Gastrocnemius medialis (tissue), 4 donors: ENCODE measurements around the gene ARL3.

Experiments used
- CTCF ChIP-seq, 5 experiments: fragments of 450-650 bp in 3 of 5; fragments of 200-600 bp in 2 of 5; sonication (generic) in 2 of 5; IDR thresholded peaks in 4 of 5; conservative IDR thresholded peaks in 1 of 5; 1 replicate in 4 of 5; 2 replicates in 1 of 5; pipeline ENCODE4 v1.5.1; 2016 to 2019; ENCODE audit warnings: antibody characterized with exemption in 5 of 5, mild to moderate bottlenecking in 3 of 5, moderate library complexity in 3 of 5
- POLR2A ChIP-seq, 2 donors: fragments of 450-650 bp; IDR thresholded peaks; one replicate each; pipeline ENCODE4 v1.6.1; 2017; ENCODE audit warnings: antibody characterized with exemption in 2 of 2, mild to moderate bottlenecking in 2 of 2, moderate library complexity in 2 of 2

- no peak for TF ChIP-seq CTCF (IDR thresholded peaks at IDR 0.05 in 4 of 5, conservative IDR thresholded peaks at IDR 0.05 in 1 of 5)
- TF ChIP-seq POLR2A (IDR thresholded peaks at IDR 0.05), result no peak
Observed at GRCh38 chr10:102633287-102633686, 80.9 kb downstream of the ARL3 start.
